GM12878 (cell line): Measurements from ENCODE around the gene IQGAP2. TPM values are rescaled to one million over a fixed set of nuclear protein-coding genes. Genes with fewer than 3 reads are reported as not detected.

Experiments
- ATAC-seq: fragments of 200-7000 bp; cut with Tn5 transposase; 3 replicates; pipeline ENCODE4 v1.9.1; 2020; ENCODE audit warnings: mild to moderate bottlenecking, moderate library complexity
- BruUV-seq: library from RNA; stranded (reverse); fragments of 400-500 nt; replicated peaks from 2 replicates; lab custom pipeline; 2021; lab: Mats Ljungman, UMichigan
- CTCF ChIA-PET: fragments of 300-600 bp; sonication (Branson Sonifier 250); formaldehyde crosslinking; extraction: SDS; loops from one replicate; lab custom pipeline; 2021; ENCODE audit warnings: inconsistent platforms; lab: Yijun Ruan, JAX
- POLR2A ChIA-PET: fragments of 350-600 bp; formaldehyde crosslinking; extraction: SDS; loops from one replicate; lab custom pipeline; 2021; ENCODE audit warnings: inconsistent platforms; lab: Charles Lee
- RAD21 ChIA-PET: fragments of 300-600 bp; sonication (Branson Sonifier 250); formaldehyde crosslinking; loops from one replicate; lab custom pipeline; 2023; ENCODE audit warnings: antibody characterized with exemption; ENCODE audit not compliant: unreplicated experiment; lab: Charles Lee
- SMC1A ChIA-PET: fragments of 300-600 bp; sonication (Branson Sonifier 250); formaldehyde crosslinking; loops from one replicate; lab custom pipeline; 2023; ENCODE audit not compliant: unreplicated experiment, uncharacterized antibody; lab: Charles Lee
- DNase-seq: peaks from one replicate; pipeline ENCODE4 v3.0.0-alpha.2; 2011; ENCODE audit warnings: low read depth, low spot score
- FAIRE-seq: peaks from 3 replicates; lab custom pipeline; 2011; peaks lifted over from hg19 to GRCh38; lab: Jason Lieb, UNC
- H2AFZ ChIP-seq: 2 replicates; pipeline ENCODE4 v1.6.0; 2011; ENCODE audit warnings: low read depth, low read length, control low read depth; ENCODE audit not compliant: control insufficient read depth
- H3K27ac ChIP-seq: 2 replicates; pipeline ENCODE4 v1.5.1; 2011; ENCODE audit warnings: control low read depth; ENCODE audit not compliant: control insufficient read depth, insufficient read depth
- H3K27me3 ChIP-seq, 2 experiments: replicated peaks in 1 of 2; 2 replicates each; pipeline versions ENCODE4 v1.6.0 to v1.6.1; 2011; ENCODE audit warnings: low read length in 1 of 2; ENCODE audit not compliant: control insufficient read depth in 2 of 2, insufficient read depth in 2 of 2
- H3K36me3 ChIP-seq, 2 experiments: 2 replicates each; pipeline ENCODE4 v1.5.1; 2011; ENCODE audit warnings: low read length in 1 of 2; ENCODE audit not compliant: control insufficient read depth in 2 of 2, insufficient read depth in 2 of 2
- H3K4me1 ChIP-seq: 2 replicates; pipeline ENCODE4 v1.6.1; 2011; ENCODE audit warnings: mild to moderate bottlenecking, low read length, moderate library complexity, mixed read lengths; ENCODE audit not compliant: control insufficient read depth, insufficient read depth
- H3K4me2 ChIP-seq: 2 replicates; pipeline ENCODE4 v1.6.0; 2011; ENCODE audit warnings: control low read depth; ENCODE audit not compliant: control insufficient read depth, insufficient read depth
- H3K4me3 ChIP-seq: fragments of 200-600 bp; sonication (generic); 2 replicates; pipeline ENCODE4 v1.5.1; 2016
- H3K79me2 ChIP-seq: 2 replicates; pipeline ENCODE4 v1.6.0; 2011; ENCODE audit warnings: low read length; ENCODE audit not compliant: control insufficient read depth, insufficient read depth
- H3K9ac ChIP-seq: 2 replicates; pipeline ENCODE4 v1.8.0; 2011; ENCODE audit warnings: low read length, control low read depth, mixed read lengths; ENCODE audit not compliant: control insufficient read depth, insufficient read depth
- H3K9me3 ChIP-seq: replicated peaks from 3 replicates; pipeline ENCODE4 v1.5.1; 2011; ENCODE audit warnings: mild to moderate bottlenecking, low read length; ENCODE audit not compliant: control insufficient read depth, insufficient read depth
- H4K20me1 ChIP-seq: 2 replicates; pipeline ENCODE4 v1.6.0; 2011; ENCODE audit not compliant: control insufficient read depth, insufficient read depth
- ASH2L ChIP-seq: fragments of 300-600, 200-600 bp; sonication (generic); IDR thresholded peaks from 2 replicates; pipeline ENCODE4 v1.6.1; 2017; ENCODE audit warnings: low read depth, mild to moderate bottlenecking, borderline replicate concordance
- CEBPZ ChIP-seq: fragments of 150-350 bp; IDR thresholded peaks from 2 replicates; pipeline ENCODE4 v1.6.1; 2016; ENCODE audit warnings: low read depth, low read length
- YBX1 ChIP-seq: fragments of 450-650 bp; IDR thresholded peaks from 2 replicates; pipeline ENCODE4 v1.6.1; 2016; ENCODE audit warnings: antibody characterized with exemption
- ZBTB4 ChIP-seq: fragments of 450-650 bp; formaldehyde crosslinking; IDR thresholded peaks from 2 replicates; pipeline ENCODE4 v1.4.0; 2022; ENCODE audit warnings: mild to moderate bottlenecking, moderate library complexity
- WGBS: methylation state at CpG from one replicate; pipeline ENCODE4 v1.1.6; 2016; ENCODE audit warnings: low lambda C conversion rate; ENCODE audit not compliant: insufficient replicate concordance, insufficient coverage; ENCODE audit errors: missing lambda C conversion rate; 5-methylcytosine and 5-hydroxymethylcytosine counted together
- in situ Hi-C: fragments of 300-500 bp; cut with MboI; formaldehyde crosslinking; loops from 9 replicates; pipeline ENCODE4 v1.14.3; 2018; ENCODE audit warnings: mixed read lengths
- intact Hi-C: fragments of 100-400 bp; cut with micrococcal nuclease; formaldehyde crosslinking; loops from one replicate; pipeline ENCODE4 v1.14.2; 2022; ENCODE audit not compliant: unreplicated experiment
- polyA plus RNA-seq, 11 experiments: library from polyadenylated mRNA; depleted of rRNA in 4 of 11; unstranded in 6 of 11; stranded (reverse) in 5 of 11; fragments of >200 nt; fragmentation: Nextera tagmentation in 4 of 11; fragmentation: Illumina TruSeq in 1 of 11; extraction: Ambion mirVana in 4 of 11; extraction: Trizol in 1 of 11; gene quantifications; 1 replicate in 1 of 11; 2 replicates in 10 of 11; pipeline versions ENCODE4 v1.2.1 to v1.2.3, GENCODE V29; 2011 to 2016; ENCODE audit warnings: inconsistent platforms in 2 of 11, missing spikeins in 2 of 11, low read depth in 1 of 11
- total RNA-seq, 4 experiments: library from RNA; depleted of rRNA in 3 of 4; stranded (reverse); fragments of >200 nt in 3 of 4; fragmentation: Illumina TruSeq in 1 of 4; extraction: Trizol in 1 of 4; gene quantifications; 2 replicates each; pipeline versions ENCODE4 v1.2.1 to v1.2.3, GENCODE V29; 2013 to 2021
- TF ChIP-seq, protein P1 (sequence below): IDR thresholded peaks from 2 replicates; pipeline ENCODE4 v1.6.1; 2011; ENCODE audit warnings: low read depth, mild to moderate bottlenecking, low read length, moderate library complexity, borderline replicate concordance; ENCODE audit errors: extremely low read depth

The IQGAP2 gene
- total and polyA plus RNA-seq, 10 of the 15 experiments (the other 5 are each of a cell fraction or from before 2014, with no cell fraction given): 14.5 to 41.4 (median 21.8) TPM

DNA sequence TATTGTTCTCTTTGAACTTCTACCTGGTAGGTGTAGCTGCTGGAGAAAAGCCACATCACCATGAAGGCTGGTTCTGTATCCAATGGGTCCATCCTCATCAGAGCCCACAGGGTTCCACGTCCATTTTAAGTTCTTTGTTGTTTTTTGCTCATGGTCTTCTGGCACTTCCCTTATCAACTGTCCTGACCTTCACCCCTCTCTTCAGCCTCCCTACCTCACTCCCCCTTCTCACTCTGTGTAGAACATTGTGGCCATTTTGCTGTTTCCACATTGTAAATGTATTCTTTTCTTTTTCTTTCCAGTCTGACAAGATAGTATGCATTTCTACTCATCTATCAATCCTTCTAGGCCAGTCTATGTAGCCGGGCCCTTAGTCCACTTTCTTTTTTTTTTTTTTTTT, 264.4 kb downstream of the IQGAP2 start (continued):
- TF ChIP-seq CEBPZ (no peak), YBX1 (no peak), ZBTB4 (CRISPR knock-in tag) (no peak)

DNA sequence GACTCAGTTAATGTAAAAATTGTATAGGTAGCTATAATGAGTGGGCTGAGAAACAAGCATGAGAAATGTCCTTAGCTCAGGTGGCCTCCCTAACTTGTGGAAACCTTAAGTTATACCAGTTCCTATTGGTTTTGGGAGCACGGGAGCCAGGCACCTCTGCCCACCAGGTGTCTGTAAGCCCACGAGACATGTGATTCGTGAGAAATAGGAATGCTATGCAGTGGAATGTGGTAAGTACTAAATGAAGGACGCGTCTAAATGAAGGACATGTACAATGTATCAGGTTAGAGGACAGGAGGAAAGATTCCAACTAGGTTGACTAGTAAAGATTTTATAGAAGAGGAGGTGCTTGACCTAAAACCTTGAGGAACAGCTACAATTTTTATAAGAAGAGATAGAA, 266.2 kb downstream of the IQGAP2 start:
- ChIA-PET RAD21 (interaction anchor here (1.2 kb wide), 1 partner anchor 105 kb away, joined by 4 read pairs; no protein-coding TSS in a partner anchor), POLR2A (no interaction called here), SMC1A (interaction anchor here (1.2 to 2.5 kb wide), 5 partner anchors 9 to 255 kb away, joined by 3 to 8 read pairs (median 3); no protein-coding TSS in a partner anchor), CTCF (interaction anchor here (3.4 kb wide), 1 partner anchor 105 kb away, joined by 10 read pairs; no protein-coding TSS in a partner anchor)
- H3K27ac ChIP-seq: no peak overlapping the region
- H3K9ac ChIP-seq: no peak overlapping the region
- no peaks in the 10 kb centered on the region for H3K79me2 ChIP-seq
- no peak for DNase-seq
- H4K20me1 ChIP-seq: no peaks in the 10 kb centered on the region
- no peaks in the 10 kb centered on the region for H3K4me1 ChIP-seq
- ATAC-seq: no peak
- H2AFZ ChIP-seq: no peak overlapping the region
- intact Hi-C loops (loop anchor here (10.0 kb wide), 1 partner anchor 1304 kb away; no protein-coding TSS in a partner anchor), in situ Hi-C loops (no loop called here)
- FAIRE-seq: no peak
- no peaks in the 10 kb centered on the region for H3K27me3 ChIP-seq
- H3K4me3 ChIP-seq: no peak overlapping the region
- H3K9me3 ChIP-seq: no peaks in the 10 kb centered on the region
- TF ChIP-seq ASH2L: no peak
- TF ChIP-seq, protein P1, sequence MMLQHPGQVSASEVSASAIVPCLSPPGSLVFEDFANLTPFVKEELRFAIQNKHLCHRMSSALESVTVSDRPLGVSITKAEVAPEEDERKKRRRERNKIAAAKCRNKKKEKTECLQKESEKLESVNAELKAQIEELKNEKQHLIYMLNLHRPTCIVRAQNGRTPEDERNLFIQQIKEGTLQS: no peak
- 76% methylated on average over 5 of the region's 5 CpGs for WGBS
- BruUV-seq: no TSS peak
- peaks cover 0 to 2% of the 10 kb centered on the region in 2 experiments; a peak in 1 of 4 replicates for H3K36me3 ChIP-seq
- H3K4me2 ChIP-seq: no peak overlapping the region
